Erythroblast (primary cell): ENCODE data around the gene HOXB8.

Source experiments
- GATA1 ChIP-seq: IDR thresholded peaks from 2 replicates; pipeline ENCODE4 v1.6.1; 2011; ENCODE audit warnings: low read depth, mild to moderate bottlenecking, control low read depth, low read length, moderate library complexity
- POLR2A ChIP-seq: IDR thresholded peaks from 2 replicates; pipeline ENCODE4 v1.6.1; 2011; ENCODE audit warnings: mild to moderate bottlenecking, low read length

DNA sequence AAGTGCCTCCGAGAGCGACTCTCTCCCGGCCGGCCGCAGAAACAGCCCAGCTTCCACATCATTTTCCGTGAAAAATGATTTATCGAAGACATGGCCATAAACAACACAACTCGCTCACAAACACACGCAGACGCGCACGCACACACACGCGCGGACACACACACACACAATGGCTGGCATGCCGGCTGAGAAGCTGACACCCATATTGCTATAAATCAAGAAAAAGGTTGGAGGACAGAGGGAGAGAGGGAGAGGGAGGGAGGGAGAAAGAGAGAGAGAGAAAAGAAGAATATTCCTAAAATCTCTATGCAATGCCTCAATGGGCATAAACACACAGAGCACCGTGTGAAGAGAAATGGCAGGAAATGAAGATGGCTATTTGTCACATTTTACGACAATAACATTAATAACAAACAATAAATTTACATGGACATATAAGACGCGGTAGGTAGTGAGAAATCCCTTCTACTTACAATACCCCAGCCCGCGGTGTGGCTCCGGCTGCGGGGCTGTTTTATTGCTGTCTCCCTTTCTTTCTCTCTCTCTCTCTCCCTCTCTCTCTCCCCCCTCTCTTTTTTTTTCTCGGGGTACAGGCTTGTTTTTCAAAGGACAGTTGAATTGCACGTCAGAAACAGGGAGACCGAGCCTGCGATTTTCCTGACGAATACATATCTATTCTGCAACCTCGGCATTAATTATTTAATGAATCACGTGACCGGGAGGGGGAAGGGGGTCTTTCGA is 46.4 kb downstream of the HOXB8 start:
- TF ChIP-seq POLR2A (no peak), GATA1 (no peak)
